ENCODE data around the gene MAN1C1.

The MAN1C1 gene

GRCh38 chr1:25779388-25779787 lies 162.8 kb downstream of the MAN1C1 start:
- TF ChIP-seq, protein P1, sequence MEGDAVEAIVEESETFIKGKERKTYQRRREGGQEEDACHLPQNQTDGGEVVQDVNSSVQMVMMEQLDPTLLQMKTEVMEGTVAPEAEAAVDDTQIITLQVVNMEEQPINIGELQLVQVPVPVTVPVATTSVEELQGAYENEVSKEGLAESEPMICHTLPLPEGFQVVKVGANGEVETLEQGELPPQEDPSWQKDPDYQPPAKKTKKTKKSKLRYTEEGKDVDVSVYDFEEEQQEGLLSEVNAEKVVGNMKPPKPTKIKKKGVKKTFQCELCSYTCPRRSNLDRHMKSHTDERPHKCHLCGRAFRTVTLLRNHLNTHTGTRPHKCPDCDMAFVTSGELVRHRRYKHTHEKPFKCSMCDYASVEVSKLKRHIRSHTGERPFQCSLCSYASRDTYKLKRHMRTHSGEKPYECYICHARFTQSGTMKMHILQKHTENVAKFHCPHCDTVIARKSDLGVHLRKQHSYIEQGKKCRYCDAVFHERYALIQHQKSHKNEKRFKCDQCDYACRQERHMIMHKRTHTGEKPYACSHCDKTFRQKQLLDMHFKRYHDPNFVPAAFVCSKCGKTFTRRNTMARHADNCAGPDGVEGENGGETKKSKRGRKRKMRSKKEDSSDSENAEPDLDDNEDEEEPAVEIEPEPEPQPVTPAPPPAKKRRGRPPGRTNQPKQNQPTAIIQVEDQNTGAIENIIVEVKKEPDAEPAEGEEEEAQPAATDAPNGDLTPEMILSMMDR (IDR thresholded peaks at IDR 0.05; ENCODE audit: borderline replicate concordance, insufficient read depth, low read depth, low read length), result no peak
- no peak overlapping the region for H3K4me3 ChIP-seq (ENCODE audit: low read depth, low read length)

- TF ChIP-seq, protein P1 (IDR thresholded peaks at IDR 0.05; ENCODE audit: borderline replicate concordance, insufficient read depth, low read depth, low read length), result no peak
- no peak overlapping the region for H3K4me3 ChIP-seq (ENCODE audit: low read depth, low read length)
These were observed 163.3 kb downstream of the MAN1C1 start for GRCh38 chr1:25779894-25780293.

- TF ChIP-seq, protein P1 (IDR thresholded peaks at IDR 0.05; ENCODE audit: borderline replicate concordance, insufficient read depth, low read depth, low read length), result no peak
These were observed 163.9 kb downstream of the MAN1C1 start for GRCh38 chr1:25780318-25781129.

DNA sequence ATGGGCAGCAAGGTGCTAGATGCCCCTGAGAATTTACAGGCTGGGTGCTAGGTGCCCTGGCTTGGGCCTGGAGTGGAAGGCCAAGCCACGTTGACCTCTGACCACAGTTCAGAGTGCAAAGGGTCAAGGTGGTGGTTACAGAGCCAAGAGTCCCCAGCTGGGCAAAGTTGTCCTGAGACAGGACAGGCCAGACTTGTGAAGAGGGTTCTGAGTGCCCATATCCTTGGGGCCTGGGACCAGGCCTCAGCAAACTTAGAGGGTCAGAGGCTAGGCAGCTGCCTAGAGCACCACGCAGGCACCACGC lies 164.5 kb downstream of the MAN1C1 start:
- no peak overlapping the region for H3K4me3 ChIP-seq (ENCODE audit: low read depth, low read length)
- TF ChIP-seq, protein P1 (IDR thresholded peaks at IDR 0.05; ENCODE audit: borderline replicate concordance, insufficient read depth, low read depth, low read length), result no peak

More at GRCh38 chr1:25780318-25781129, 163.9 kb downstream of the MAN1C1 start:
- no peak overlapping the region for H3K4me3 ChIP-seq (ENCODE audit: low read depth, low read length)

DNA sequence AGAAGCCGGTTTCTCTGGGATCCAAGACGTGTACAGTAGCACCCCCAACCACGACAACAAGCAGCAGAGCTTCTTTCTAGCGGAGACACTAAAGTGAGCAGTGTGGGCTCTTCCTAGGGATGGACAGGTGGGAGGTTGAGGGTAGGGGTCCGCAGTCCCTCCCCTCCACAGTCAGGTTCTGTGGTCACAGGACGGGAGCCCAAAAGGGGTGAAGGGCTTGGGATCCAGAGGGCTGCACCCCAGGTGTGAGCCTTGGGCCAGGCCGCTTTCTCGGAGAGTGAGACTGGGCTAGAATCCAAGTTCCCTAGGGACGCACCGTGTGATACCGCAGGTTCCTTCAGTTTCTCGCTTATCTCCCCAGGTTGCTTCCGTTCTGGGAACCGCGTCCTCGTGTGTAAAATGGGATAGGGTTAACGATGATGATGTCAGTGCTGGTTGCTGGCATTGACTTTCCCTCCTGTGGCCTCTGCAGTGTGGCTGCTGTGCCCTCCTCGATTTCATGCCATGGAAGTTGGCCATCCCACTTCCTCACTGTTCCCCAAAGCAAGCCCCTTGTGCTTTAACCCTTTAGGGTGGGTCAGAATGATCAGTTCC lies 166.1 kb downstream of the MAN1C1 start:
- no peak overlapping the region for H3K4me3 ChIP-seq (ENCODE audit: low read depth, low read length)
- TF ChIP-seq, protein P1 (IDR thresholded peaks at IDR 0.05; ENCODE audit: borderline replicate concordance, insufficient read depth, low read depth, low read length), result no peak

DNA sequence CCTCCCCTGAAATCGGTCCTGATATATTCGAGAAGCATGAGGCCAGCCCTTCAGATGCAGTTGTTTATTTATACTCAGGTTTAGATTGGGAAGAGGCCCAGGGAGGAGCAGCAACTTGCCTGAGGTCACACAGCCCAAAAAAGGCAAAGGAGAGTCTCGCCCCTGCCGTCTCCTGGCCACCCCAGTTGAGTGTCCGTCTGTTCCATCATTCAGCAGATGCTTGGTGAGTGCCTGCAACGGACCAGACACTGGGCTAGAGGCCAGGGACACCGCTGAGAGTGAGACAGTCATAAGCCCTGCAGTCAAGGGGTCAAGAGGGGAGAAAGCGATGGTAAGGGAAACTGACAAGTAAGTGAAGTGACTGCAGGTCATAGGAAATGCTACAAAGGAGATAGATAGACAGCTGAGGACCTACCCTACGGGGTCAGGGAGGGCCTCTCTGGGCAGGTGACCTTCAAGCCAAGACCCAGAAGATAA lies 168.0 kb downstream of the MAN1C1 start:
- H3K4me3 ChIP-seq (ENCODE audit: low read depth, low read length), result no peak overlapping the region
- TF ChIP-seq, protein P1 (IDR thresholded peaks at IDR 0.05; ENCODE audit: borderline replicate concordance, insufficient read depth, low read depth, low read length), result no peak

Measured in GM12875 (cell line).